ENCODE results near the gene GRIFIN. TPM values are rescaled to one million over a fixed set of nuclear protein-coding genes. Genes with fewer than 3 reads are reported as not detected.

The GRIFIN gene
- total and polyA plus RNA-seq, 2 donors (not counting 1 experiment from before 2014, with no cell fraction given), result not detected

GRCh38 chr7:2496375-2496774 is 20.2 kb upstream of the GRIFIN start:
- H3K27me3 ChIP-seq (ENCODE audit: control insufficient read depth, insufficient read depth, low read length), result peaks cover 9% of the 10 kb centered on the region
- TF ChIP-seq CTCF (conservative IDR thresholded peaks at IDR 0.05 in 1 of 2, IDR thresholded peaks at IDR 0.05 in 1 of 2; ENCODE audit: low read depth in 1 of 2, low read length in 2 of 2) (no peak), EZH2 (IDR thresholded peaks at IDR 0.05; ENCODE audit: low read length, missing control alignments) (no peak)
- H4K20me1 ChIP-seq (ENCODE audit: control insufficient read depth, extremely low read depth, insufficient read depth, low read length), result no peaks in the 10 kb centered on the region
- H3K4me1 ChIP-seq (ENCODE audit: control insufficient read depth, extremely low read depth, insufficient read depth, low read length), result no peaks in the 10 kb centered on the region
- no peak overlapping the region for H3K4me2 ChIP-seq (ENCODE audit: extremely low read depth, insufficient read depth, low read length)
- H3K9ac ChIP-seq (ENCODE audit: insufficient read depth, low read length), result no peak overlapping the region
- H3K79me2 ChIP-seq (ENCODE audit: control insufficient read depth, insufficient read depth, low read length), result no peaks in the 10 kb centered on the region
- H3K27ac ChIP-seq (ENCODE audit: insufficient read depth, low read length), result no peak overlapping the region
- H3K9me3 ChIP-seq (ENCODE audit: control insufficient read depth, insufficient read depth, low read depth, low read length), result no peaks in the 10 kb centered on the region
- no peak for DNase-seq (ENCODE audit: low read depth in 2 of 2)
- H3K36me3 ChIP-seq (ENCODE audit: control insufficient read depth, insufficient read depth, low read length), result no peaks in the 10 kb centered on the region
- no peak overlapping the region for H2AFZ ChIP-seq (ENCODE audit: low read length)
- no peak overlapping the region for H3K4me3 ChIP-seq (replicated peaks in 1 of 4; ENCODE audit: control extremely low read depth in 1 of 4, insufficient read depth in 1 of 4, low read depth in 3 of 4, low read length in 4 of 4)

- Histone ChIP-seq H4K20me1 (ENCODE audit: control insufficient read depth, extremely low read depth, insufficient read depth, low read length) (no peaks in the 10 kb centered on the region), H3K9me3 (ENCODE audit: control insufficient read depth, insufficient read depth, low read depth, low read length) (no peaks in the 10 kb centered on the region), H3K4me1 (ENCODE audit: control insufficient read depth, extremely low read depth, insufficient read depth, low read length) (no peaks in the 10 kb centered on the region), H3K27ac (ENCODE audit: insufficient read depth, low read length) (no peak overlapping the region), H3K4me3 (replicated peaks in 1 of 4; ENCODE audit: control extremely low read depth in 1 of 4, insufficient read depth in 1 of 4, low read depth in 3 of 4, low read length in 4 of 4) (no peak overlapping the region), H3K9ac (ENCODE audit: insufficient read depth, low read length) (no peak overlapping the region), H2AFZ (ENCODE audit: low read length) (no peak overlapping the region), H3K79me2 (ENCODE audit: control insufficient read depth, insufficient read depth, low read length) (no peaks in the 10 kb centered on the region), H3K27me3 (ENCODE audit: control insufficient read depth, insufficient read depth, low read length) (peaks cover 9% of the 10 kb centered on the region), H3K4me2 (ENCODE audit: extremely low read depth, insufficient read depth, low read length) (no peak overlapping the region), H3K36me3 (ENCODE audit: control insufficient read depth, insufficient read depth, low read length) (no peaks in the 10 kb centered on the region)
- no peak for DNase-seq (ENCODE audit: low read depth in 2 of 2)
- TF ChIP-seq CTCF (conservative IDR thresholded peaks at IDR 0.05 in 1 of 2, IDR thresholded peaks at IDR 0.05 in 1 of 2; ENCODE audit: low read depth in 1 of 2, low read length in 2 of 2) (no peak), EZH2 (IDR thresholded peaks at IDR 0.05; ENCODE audit: low read length, missing control alignments) (no peak)
Measured at GRCh38 chr7:2495418-2496299, 19.5 kb upstream of the GRIFIN start.

GRCh38 chr7:2494191-2495130 is 18.3 kb upstream of the GRIFIN start:
- no peak overlapping the region for H3K4me2 ChIP-seq (ENCODE audit: extremely low read depth, insufficient read depth, low read length)
- no peak overlapping the region for H3K9ac ChIP-seq (ENCODE audit: insufficient read depth, low read length)
- no peaks in the 10 kb centered on the region for H3K4me1 ChIP-seq (ENCODE audit: control insufficient read depth, extremely low read depth, insufficient read depth, low read length)
- H3K27me3 ChIP-seq (ENCODE audit: control insufficient read depth, insufficient read depth, low read length), result peaks cover 9% of the 10 kb centered on the region
- no peaks in the 10 kb centered on the region for H3K36me3 ChIP-seq (ENCODE audit: control insufficient read depth, insufficient read depth, low read length)
- H3K9me3 ChIP-seq (ENCODE audit: control insufficient read depth, insufficient read depth, low read depth, low read length), result no peaks in the 10 kb centered on the region
- no peak overlapping the region for H2AFZ ChIP-seq (ENCODE audit: low read length)
- no peaks in the 10 kb centered on the region for H4K20me1 ChIP-seq (ENCODE audit: control insufficient read depth, extremely low read depth, insufficient read depth, low read length)
- no peaks in the 10 kb centered on the region for H3K79me2 ChIP-seq (ENCODE audit: control insufficient read depth, insufficient read depth, low read length)
- no peak for DNase-seq (ENCODE audit: low read depth in 2 of 2)
- no peak overlapping the region for H3K27ac ChIP-seq (ENCODE audit: insufficient read depth, low read length)
- no peak for TF ChIP-seq EZH2 (IDR thresholded peaks at IDR 0.05; ENCODE audit: low read length, missing control alignments)
- no peak for TF ChIP-seq CTCF (conservative IDR thresholded peaks at IDR 0.05 in 1 of 2, IDR thresholded peaks at IDR 0.05 in 1 of 2; ENCODE audit: low read depth in 1 of 2, low read length in 2 of 2)
- no peak overlapping the region for H3K4me3 ChIP-seq (replicated peaks in 1 of 4; ENCODE audit: control extremely low read depth in 1 of 4, insufficient read depth in 1 of 4, low read depth in 3 of 4, low read length in 4 of 4)

All from fibroblast of lung (primary cell).